Hematopoietic multipotent progenitor cell treated with erythropoietin and hydrocortisone succinate and interleukin-3 and kit ligand, for 4 days (in vitro differentiated cells): Measurements from ENCODE around the gene CDK19.
"Not testable (repeated sequence)": the region's sequence is repeated elsewhere in the genome, so short reads cannot be mapped to it uniquely, and the experiment has no call there.

Experiments used
- DNase-seq: peaks from one replicate; pipeline ENCODE4 v3.0.0-alpha.2; 2015

CDK19 gene

DNA sequence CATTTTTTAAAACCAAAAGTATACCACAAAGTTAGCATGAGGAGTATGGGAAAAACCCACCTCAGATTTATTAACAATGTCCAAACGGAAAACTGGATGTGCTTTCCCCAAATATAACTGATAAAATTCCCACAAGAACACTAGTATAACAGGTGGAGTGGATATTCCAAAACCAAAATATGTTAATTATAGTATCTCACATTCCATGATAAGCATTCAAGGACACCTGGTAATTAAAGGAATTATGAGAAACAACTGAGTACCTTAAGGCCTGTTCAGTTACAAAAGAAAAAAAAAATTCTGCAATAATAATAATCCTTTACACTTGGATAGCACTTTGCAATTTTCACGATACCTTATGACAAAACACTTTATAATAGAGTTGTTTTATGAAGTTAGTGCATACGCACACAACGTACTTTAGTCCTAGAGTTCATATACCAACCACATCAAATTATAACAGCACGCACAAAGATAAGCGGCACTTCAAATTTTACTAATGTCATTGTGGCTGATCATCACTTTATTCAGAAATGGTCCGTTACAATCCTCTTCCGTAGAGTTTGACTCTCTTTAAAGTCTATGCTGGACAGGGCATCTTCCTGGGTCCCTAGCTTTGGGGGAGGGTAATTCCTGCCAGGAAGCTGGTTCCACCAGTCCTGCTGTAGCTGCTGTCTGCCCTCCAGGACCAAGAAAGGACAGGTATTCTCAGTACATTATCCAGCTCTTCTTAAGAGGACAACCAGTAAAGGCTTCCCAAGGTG, 1.7 kb downstream of the CDK19 start:
- DNase-seq: peak; percentile 61

DNA sequence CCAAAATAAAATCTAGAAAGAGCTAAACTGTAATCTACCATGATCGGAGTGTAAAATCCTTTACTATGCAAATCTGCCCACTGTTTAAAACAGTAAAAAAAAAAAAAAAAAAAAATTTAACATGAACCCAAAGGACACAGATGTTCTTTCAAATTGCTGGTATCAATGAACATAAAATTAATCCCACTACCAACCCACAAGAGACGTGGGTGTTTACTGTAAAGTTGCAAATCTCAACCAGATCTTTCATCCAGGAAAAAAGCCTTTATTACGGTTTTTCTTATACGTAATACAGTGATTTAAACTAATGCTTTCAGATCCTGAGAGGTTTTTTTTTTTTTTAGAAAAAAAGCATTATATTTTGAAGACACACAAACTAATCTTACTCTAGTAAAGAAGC, 2.5 kb downstream of the CDK19 start:
- no peak for DNase-seq

DNA sequence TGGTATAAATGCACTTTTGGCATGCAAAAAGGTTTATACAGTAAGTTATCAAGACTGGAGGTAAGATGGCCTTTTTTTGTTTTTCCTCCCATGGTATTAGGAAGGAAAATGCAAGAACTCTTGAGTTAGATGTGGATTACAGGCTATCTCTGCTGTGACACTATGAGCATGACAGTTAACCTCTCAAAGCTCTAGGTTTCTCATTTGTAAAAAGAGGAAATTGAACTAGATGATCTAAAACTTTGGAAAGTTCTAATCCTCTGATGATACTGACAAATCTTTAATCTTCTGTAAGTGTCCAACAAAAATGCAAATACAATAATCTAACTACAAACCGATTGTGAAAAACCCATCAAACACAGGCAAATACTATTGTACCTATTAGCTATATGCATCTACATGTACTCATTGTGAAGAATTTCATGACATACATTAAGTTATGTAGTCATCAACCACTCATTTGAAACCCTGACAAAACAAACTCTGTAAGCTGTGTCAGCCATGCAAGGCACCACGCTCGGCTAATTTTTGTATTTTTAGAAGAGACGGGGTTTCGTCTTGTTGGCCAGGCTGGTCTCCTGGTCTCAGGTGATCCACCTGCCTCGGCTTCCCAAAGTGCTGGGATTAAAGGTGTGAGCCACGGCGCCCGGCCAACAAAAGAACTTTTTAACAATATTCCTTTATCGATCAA, 4.2 kb downstream of the CDK19 start:
- DNase-seq: no peak

DNA sequence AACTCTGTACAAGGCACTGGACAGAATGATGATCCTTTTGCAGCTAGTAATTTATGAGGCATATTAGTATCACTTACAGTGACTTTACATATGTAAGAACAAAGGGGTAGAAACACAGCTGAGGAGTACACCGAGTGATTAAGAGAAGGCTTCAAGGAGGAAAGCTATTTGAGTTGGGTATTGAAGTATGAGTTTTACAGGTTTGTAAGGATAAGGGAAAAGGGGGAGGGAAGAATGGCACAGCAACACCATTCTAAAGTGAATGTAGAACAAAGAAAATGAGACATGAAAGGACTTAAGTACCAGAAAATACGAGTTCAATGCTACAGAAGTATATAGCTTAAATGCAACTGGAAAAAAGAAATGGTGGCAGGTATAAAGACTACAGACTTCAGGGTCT, 5.5 kb downstream of the CDK19 start:
- DNase-seq: no peak

DNA sequence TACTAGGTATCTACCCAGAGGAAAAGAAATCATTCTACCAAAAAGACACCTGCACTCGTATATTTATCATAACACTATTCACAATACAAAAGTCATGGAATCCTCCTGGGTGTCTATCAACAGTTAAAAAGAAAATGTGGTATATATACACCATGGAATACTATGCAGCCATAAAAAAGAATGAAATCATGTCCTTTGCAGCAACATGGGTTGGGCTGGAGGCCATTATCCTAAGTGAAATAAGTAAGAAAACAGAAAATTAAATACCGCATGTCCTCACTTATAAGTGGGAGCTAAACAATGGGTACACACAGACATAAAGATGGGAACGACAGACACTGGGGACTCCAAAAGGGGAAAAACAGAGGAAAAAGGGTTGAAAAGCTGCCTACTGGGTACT, 13.1 kb downstream of the CDK19 start:
- DNase-seq: not testable (repeated sequence)

DNA sequence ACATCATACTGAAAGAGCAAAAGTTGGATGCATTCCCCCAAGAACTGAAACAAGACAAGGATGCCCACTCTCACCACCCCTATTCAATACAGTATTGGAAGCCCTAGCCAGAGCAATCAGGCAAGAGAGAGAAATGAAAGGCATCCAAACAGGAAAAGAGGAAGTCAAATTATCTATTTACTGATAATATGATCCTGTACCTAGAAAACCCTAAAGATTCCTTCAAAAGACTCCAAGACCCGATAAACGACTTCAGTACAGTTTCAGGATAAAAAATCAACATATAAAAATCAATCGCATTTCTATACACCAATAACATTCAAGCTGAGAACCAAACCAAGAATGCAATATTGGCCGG, 14.5 kb downstream of the CDK19 start:
- no peak for DNase-seq

DNA sequence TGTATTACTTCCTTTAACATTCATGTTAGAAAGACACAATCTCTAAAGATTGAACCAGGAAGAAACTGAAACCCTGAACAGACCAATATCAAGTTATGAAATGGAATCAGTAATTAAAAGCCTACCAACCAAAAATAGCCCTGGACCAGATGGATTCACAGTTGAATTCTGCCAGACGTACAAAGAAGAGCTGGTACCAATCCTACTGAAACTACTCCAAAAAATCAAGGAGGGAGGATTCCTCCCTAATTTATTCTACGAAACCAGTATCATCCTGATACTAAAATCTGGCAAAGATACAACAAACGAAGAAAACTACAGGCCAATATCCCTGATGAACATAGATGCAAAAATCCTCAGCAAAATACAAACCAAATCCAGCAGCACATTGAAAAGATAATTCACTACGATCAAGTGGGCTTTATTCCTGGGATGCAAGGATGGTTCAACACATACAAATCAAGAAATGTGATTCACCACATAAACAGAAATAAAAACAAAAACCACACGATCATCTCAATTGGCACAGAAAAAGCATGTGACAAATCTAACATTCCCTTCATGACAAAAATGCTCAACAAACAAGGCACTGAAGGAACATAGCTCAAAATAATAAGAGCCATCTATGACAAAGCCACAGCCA, 15.0 kb downstream of the CDK19 start:
- DNase-seq: no peak

DNA sequence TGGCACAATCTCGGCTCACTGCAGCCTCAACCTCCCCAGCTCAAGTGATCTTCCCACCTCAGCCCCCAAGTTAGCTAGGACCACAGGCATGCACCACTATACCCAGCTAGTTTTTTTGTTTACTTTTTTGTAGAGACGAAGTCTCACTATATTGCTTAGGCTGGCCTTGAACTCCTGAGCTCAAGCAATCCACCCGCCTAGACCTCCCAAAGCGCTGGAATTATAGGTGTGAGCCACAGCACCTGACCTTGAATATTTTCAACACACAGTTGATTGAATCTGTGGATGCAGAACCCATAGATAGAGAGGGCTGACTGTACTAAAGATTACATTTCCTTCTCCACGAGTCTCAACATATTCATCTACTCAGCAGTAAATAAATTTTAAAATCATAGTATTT, 15.6 kb downstream of the CDK19 start:
- DNase-seq: no peak

DNA sequence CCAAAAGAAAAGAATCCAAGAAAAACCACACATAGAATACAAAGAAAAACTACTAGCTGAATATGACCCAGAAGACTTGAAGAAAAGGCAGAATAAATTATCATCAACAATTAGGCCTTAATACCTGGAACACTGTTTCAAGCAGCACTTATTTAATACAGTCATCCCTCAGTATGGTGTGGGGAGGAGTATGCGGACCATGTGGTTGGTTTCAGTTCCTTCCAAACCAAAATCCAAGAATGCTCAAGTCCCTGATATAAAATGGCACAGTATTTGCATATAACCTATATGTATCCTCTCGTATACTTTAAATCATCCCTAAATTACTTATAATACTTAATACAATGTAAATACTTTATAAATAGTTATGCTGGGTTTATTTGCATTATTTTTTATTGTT, 16.1 kb downstream of the CDK19 start:
- no peak for DNase-seq

DNA sequence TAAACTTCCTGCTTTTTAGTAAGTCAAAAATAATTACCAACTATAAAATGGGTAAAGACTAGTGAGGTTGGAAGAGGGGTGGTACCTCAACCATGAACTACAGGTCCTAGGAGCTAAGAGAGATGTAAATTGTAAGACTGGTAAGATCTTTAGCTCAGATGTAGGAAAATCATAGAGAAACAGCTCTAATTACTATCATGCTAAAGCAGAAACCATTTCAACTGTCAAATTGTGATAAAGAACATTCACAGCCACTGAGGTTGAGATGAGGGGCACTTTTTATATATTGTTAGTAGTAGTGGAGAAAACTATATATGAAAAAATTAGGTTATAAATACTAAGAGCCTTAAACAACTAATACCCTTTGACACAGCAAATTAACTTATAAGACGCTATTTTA, 20.0 kb downstream of the CDK19 start:
- DNase-seq: peak; percentile 67

DNA sequence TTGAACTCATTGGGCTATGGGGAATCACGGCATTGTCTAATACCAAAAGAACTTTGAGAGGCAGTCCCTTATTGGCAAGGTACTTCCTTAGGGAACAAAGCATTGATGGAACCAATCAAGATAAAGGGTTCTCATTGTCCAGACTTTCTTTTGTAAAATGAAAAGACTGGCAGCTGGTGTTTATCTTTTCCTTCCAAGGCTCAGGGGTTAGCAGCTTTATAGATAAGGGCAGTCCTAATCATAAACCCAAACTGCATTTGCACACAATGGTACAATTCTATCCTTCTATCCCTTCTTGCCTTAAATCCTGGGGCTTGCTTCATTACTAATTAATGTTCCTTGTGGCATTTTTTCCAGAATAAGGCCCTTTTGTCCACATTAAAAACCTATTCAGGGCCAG, 28.6 kb downstream of the CDK19 start:
- peak; percentile 49 for DNase-seq

DNA sequence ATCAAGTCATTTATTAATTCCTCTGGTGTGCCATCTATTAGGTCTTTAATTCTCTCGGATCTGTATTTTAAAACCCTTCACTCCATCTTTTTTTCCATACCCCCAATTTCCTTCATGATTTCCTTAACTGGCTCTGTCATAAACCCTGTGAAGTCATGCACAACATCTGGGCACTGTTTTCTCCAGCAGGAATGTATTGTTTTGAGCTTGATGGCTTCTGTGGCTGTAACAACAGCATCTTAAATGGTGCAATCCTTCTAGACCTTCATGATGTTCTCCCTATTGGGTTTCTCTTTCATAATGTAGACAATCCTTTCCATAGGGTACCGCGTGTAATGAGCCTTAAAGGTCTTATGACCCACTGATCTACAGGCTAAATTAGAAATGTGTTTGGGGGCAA, 29.0 kb downstream of the CDK19 start:
- DNase-seq: no peak

DNA sequence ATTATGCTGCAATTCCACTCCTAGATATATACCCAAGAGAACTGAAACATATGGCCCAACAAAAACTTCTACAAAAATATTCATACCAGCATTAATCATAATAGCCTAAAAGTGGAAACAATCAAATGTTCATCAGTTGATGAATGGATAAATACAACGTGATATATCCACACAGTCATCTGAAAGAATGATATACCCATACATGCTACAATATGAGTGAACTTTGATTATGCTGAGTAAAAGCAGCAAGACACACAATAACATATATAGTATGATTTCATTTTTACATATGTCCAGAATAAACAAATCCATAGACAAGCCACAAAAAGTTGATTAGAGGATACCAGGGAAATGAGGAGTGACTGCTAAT, 30.7 kb downstream of the CDK19 start:
- no peak for DNase-seq

DNA sequence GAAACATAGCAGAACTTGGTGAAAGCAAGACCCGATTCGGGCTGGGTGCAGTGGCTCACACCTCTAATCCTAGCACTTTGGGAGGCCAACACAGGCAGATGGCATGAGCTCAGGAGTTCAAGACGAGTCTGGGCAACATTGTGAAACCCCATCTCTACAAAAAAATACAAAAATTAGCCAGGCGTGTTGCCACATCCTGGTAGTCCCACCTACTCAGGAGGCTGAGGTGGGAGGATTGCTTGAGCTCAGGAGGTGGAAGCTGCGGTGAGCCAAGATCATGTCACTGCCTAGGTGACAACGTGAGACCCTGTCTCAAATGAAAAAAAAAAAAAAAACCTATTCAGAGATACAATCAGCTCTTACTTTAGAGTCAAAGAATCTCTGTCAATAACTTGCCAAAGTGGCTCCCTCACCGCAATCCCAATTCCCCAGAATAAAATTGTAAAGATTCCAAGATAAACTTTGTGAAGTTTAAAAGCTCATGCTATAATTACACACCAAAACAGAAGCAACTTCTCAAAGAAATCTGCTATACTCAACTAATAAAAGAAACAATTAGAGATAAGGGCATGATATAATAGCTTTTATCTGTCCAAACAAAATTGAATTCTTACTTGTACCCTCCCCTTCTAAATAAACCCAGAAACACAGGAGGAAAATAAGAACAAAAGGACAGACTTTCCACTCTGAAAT, 33.6 kb downstream of the CDK19 start:
- DNase-seq: no peak

DNA sequence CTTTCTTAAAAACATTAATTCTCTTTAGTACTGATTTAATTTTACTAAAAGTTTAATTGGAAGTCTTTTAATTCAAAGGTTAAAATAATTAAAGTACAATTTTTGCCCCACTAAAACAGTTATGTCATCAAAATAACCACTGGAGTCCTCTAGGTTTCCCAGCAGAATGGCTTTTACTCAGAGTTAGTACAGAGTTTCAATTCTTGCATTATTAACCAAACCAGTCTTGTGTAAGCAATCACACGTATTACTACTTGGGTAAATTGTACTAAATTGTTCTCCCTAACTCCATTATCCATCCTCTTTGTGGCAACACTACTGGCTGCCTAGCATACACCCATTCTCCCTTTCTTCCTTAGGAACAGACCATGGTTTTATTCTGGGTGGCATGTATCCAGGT, 36.9 kb downstream of the CDK19 start:
- no peak for DNase-seq

DNA sequence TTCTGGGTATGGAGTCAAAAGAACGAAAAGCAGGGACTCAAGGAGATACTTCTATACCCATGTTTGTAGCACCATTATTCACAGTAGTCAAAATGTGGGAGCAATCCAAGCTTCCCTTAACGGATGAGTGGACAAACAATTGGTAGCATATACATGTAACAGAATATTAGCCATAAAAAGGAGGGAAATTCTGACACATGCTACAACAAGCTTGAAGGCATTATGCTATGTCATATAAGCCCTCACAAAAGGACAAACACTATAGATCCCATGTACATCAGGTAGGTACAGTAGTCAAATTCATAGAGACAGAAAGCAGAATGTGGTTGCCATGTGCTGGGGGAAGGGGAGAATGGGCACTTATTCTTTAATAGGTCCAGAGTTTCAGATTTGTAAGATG, 37.6 kb downstream of the CDK19 start:
- no peak for DNase-seq

DNA sequence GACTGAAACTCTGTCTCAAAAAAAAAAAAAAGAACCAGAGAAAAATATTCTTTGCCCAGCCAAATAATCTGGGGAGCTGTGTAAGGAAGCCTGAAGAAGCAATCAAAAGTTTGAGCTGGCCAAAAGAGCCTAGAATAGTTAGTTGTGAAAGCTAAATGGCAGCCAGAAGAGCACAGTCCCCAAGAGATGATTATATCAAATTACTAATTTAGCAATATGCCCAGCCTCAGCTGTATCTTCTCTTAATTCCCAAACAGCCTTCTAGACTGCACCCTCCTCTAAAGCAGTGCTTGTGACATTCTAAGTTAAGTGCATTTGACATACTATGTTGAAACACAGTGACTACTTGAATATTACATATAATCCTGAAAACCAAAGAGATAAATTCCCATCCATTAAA, 38.9 kb downstream of the CDK19 start:
- DNase-seq: no peak

DNA sequence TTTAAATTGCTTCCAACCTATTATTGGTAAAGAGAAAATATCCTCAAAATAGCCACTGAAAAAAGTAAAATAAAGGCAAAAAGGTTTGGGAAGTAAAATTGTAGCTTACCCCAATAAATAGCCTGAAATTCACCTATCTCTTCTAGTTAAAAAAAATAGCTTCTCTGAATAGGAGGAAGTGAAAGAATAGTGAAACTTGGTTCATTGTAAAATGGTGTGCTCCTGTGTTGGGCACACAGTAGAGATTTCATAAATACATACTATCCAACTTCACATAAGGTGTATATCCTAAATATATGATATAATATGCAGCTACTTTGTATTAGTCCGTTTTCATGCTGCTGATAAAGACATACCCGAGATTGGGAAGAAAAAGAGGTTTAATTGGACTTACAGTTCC, 45.3 kb downstream of the CDK19 start:
- no peak for DNase-seq

DNA sequence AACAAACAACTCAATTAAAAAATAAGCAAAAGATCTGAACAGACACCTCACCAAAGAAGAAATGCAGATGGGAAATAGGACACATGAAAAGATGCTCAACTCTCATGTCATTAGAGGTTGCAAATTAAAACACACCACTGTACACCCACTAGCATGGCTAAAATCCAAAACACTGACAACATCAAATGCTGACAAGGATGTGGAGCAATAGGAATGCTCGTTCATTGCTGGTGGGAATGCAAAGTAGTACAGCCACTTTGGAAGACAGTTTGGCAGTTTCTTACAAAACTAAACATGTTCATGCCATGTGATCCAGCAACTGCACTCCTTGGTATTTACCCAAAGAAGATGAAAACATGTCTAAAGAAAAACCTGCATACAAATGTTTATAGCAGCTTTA, 47.2 kb downstream of the CDK19 start:
- DNase-seq: no peak

DNA sequence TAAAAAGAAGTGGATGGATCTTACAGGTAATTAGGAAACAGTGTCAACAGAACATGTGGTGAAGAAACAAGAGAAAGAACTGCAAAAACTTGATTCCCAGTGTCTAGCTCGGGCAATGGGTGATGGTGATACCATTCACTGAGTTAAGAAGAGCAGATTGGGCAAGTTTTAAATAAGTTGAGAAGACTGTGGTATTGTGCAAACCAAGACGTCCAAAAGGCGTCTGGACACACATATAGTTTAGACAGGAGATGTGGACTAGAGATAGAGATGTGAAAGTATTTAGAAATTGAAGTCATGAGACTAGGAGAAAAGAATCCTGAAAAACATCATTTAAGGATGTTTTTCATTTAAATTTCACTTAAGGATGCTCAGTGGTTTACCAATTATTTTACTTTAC, 53.9 kb downstream of the CDK19 start:
- peak; percentile 65 for DNase-seq

DNA sequence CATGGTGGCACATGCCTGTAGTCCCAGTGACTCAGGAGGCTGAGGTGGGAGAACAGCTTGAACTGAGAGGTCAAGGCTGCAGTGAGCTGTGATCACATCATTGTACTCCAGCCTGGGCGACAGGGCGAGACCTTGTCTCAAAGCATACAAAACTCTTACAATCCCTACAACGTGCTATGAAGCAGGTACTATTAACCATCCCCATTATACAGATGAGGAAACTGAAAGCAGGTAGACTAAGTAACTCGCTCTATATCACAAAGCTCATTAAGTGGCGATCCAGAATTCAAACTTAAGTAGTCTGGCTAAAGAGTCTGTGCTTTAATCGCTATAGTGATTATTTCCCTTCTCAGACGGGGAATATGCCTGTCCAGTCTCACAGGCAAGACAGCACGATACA, 54.7 kb downstream of the CDK19 start:
- DNase-seq: no peak

DNA sequence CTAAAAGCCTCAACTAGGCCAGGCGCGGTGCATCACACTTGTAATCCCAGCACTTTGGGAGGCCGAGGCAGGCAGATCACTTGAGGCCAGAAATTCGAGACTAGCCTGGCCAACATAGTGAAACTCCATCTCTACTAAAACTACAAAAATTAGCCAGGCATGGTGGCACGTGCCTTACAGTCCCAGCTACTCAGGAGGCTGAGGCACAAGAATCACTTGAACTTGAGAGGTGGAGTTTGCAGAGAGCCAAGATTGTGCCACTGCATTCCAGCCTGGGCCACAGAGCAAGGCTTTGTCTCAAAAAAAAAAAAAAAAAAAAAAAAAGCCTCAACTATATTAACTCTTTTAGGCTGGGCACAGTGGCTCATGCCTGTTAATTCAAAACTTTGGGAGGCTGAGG, 55.2 kb downstream of the CDK19 start:
- not testable (repeated sequence) for DNase-seq

DNA sequence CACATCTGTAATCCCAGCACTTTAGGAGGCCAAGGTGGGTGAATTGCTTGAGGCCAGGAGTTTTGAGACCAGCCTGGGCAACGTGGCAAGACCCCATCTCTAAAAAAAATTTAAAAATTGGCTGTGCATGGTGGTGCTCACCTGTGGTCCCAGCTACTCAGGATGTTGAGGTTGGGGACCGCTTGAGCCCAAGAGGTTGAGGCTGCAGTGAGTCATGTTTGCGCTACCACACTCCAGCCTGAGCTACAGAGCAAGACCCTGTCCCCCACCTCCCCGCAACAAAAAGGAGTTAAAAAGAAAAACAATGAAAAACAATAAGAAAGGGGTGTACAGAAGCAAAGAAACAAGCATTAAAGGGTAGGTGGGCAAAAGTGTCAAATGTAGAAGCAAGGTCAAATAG, 57.3 kb downstream of the CDK19 start:
- no peak for DNase-seq

DNA sequence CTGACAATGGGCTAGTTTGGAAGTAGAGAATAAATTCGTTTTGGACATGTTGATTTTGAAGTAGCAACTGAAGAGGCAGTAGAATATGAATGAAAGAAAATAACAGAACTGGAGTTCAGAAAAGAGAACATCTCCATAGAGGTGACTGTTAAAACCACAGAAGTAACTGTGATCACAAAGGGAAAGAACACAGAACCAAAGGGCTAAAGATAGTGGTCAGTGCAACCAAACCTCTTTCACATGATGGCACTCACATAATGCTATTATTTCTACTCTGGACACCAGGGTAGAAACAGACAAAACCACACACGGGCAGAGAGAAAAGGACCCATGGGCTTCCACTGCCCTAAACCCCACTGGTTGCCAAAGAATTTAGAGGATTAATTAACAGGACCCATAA, 58.5 kb downstream of the CDK19 start:
- DNase-seq: peak; percentile 50
